B cell (primary cell): ENCODE data around the gene PRKCZ.

Source experiments
- EZH2 ChIP-seq: IDR thresholded peaks from 2 replicates; pipeline ENCODE4 v1.6.1; 2012; ENCODE audit warnings: borderline replicate concordance, low read depth, mild to moderate bottlenecking, moderate library complexity, low read length; ENCODE audit not compliant: insufficient read depth, poor library complexity, severe bottlenecking
- TF ChIP-seq, protein P1 (sequence below): fragments of 200-600 bp; IDR thresholded peaks from one replicate; pipeline ENCODE4 v1.8.0; 2022; ENCODE audit warnings: antibody characterized with exemption, mild to moderate bottlenecking

DNA sequence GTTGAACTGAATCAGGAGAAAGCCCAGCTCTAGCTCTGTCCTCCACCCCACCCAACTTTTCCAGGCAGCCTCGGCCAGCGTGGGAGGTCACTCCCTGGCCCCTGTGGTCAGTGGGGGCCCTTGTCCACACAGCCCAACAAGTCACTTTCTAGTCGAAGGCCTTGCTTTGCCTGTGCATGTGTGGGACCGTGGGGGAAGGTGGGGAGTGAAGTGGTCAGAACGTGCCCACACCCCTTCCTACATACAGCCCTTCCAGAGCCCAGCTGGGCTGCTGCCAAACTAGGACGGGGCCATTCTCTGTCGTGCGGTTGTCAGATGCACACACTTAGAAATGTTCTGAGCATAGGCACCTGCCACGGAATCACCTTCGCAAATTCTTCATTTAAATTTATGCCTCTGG, 126.4 kb downstream of the PRKCZ start:
- TF ChIP-seq, protein P1, sequence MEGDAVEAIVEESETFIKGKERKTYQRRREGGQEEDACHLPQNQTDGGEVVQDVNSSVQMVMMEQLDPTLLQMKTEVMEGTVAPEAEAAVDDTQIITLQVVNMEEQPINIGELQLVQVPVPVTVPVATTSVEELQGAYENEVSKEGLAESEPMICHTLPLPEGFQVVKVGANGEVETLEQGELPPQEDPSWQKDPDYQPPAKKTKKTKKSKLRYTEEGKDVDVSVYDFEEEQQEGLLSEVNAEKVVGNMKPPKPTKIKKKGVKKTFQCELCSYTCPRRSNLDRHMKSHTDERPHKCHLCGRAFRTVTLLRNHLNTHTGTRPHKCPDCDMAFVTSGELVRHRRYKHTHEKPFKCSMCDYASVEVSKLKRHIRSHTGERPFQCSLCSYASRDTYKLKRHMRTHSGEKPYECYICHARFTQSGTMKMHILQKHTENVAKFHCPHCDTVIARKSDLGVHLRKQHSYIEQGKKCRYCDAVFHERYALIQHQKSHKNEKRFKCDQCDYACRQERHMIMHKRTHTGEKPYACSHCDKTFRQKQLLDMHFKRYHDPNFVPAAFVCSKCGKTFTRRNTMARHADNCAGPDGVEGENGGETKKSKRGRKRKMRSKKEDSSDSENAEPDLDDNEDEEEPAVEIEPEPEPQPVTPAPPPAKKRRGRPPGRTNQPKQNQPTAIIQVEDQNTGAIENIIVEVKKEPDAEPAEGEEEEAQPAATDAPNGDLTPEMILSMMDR = no peak
- TF ChIP-seq EZH2 = no peak
